CD4-positive, alpha-beta T cell treated with Interleukin-17A for 4 hours (primary cell): ENCODE results near the gene TRIM46.
"Not testable (repeated sequence)": the region's sequence is repeated elsewhere in the genome, so short reads cannot be mapped to it uniquely, and the experiment has no call there.

Source experiments
- DNase-seq: peaks from one replicate; pipeline ENCODE4 v3.0.0-alpha.2; 2020; ENCODE audit warnings: mixed read lengths

Gene TRIM46

DNA sequence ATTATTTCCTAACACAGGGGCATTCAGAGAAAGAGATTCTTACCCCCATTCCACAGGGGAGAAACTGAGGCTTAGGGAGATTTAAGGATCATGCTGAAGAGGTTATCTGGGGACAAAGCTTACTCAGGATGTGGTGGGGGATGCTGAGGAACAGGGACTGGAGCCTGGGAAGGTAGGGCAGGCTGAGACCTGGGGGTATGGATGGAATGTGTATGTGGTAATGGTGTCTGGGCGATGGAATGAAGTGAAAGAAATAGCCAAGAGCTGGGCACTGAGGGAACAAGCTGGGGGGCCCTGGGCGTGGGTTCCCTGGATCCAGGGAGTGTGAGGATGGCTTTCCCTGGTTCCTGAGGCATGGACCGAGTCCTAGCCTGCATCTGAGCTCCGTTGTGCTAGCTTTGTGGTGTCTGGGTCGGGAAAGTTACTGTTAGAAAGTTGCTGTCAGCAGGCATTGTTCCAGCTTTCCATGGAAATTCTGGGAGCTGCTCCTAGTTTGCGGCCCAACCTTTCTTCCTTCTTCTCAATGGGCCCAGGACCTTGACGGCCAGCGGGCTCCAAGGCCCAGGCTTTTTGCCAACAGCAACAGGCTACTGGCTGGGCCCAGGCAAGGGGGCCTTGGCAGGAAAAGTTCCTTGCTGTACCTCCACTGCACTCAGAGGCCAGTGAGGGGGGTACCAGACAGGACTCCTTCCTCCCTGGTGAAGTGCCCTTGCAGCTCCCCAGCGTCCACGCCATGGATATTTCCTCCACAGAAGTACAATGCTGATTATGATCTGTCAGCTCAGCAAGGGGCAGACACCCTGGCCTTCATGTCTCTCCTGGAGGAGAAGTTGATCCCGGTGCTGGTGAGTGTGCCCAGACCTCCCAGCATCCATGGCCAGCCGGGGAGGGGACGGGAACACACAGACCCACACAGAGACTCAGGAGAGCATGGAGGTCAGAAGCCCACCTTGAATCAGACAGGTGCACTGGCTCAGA lies 58.6 kb downstream of the TRIM46 start:
- DNase-seq, result not testable (repeated sequence)

DNA sequence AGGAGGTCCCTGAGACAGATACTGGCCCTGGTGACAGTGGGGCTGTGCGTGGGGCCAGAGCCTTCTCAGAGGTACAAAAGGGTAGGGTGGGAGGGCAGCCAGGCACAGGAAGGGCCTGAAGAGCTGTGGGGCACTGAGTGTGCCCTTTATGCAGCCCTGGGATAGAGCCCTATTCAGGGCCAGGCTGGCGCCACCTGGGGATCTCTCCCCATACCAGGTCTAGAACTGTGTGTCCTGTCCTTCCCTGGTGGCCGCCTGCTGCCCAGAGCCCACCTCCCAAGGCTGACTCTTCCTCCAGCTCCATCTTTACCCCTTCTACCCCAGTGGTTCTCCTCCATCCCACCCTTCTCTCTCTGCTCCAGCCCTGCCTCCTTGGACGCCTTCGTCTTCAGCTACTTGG lies 59.9 kb downstream of the TRIM46 start:
- not testable (repeated sequence) for DNase-seq
